Heart left ventricle (tissue), 16 donors: ENCODE measurements around the gene AGR2. TPM values are rescaled to one million over a fixed set of nuclear protein-coding genes. Genes with fewer than 3 reads are reported as not detected.

Experiments used
- ATAC-seq, 4 donors: fragments of 200-7000 bp; cut with Tn5 transposase; one replicate each; pipeline ENCODE4 v1.9.1; 2020 to 2022; ENCODE audit warnings: moderate library complexity in 4 of 4, mild to moderate bottlenecking in 3 of 4, moderate number of reproducible peaks in 1 of 4
- DNase-seq, 5 donors: peaks; one replicate each; pipeline ENCODE4 v3.0.0-alpha.2; 2020
- H3K27ac ChIP-seq, 12 donors: fragments of 200-600 bp; sonication (generic) in 4 of 12; one replicate each; pipeline versions ENCODE4 v1.5.0 to v1.8.0; 2016 to 2022; ENCODE audit warnings: mild to moderate bottlenecking in 2 of 12
- H3K27me3 ChIP-seq, 9 donors: fragments of 200-600 bp; sonication (generic) in 2 of 9; one replicate each; pipeline versions ENCODE4 v1.5.1 to v1.8.0; 2016 to 2022; ENCODE audit warnings: mild to moderate bottlenecking in 3 of 9
- H3K36me3 ChIP-seq, 9 donors: fragments of 200-600 bp; sonication (generic) in 2 of 9; one replicate each; pipeline versions ENCODE4 v1.5.0 to v1.8.0; 2018 to 2022; ENCODE audit warnings: mild to moderate bottlenecking in 2 of 9
- H3K4me1 ChIP-seq, 12 donors: fragments of 200-600 bp; sonication (generic) in 4 of 12; one replicate each; pipeline versions ENCODE4 v1.5.0 to v1.8.0; 2016 to 2022; ENCODE audit warnings: mild to moderate bottlenecking in 3 of 12
- H3K4me3 ChIP-seq, 12 donors: fragments of 200-600 bp; sonication (generic) in 4 of 12; one replicate each; pipeline versions ENCODE4 v1.5.0 to v1.8.0; 2017 to 2022; ENCODE audit warnings: mild to moderate bottlenecking in 9 of 12, moderate library complexity in 4 of 12
- H3K9me3 ChIP-seq, 12 donors: fragments of 200-600 bp; sonication (generic) in 4 of 12; one replicate each; pipeline versions ENCODE4 v1.5.0 to v1.8.0; 2016 to 2022; ENCODE audit warnings: mild to moderate bottlenecking in 1 of 12
- CTCF ChIP-seq, 12 donors: fragments of 200-600 bp; sonication (generic) in 4 of 12; IDR thresholded peaks; one replicate each; pipeline versions ENCODE4 v1.5.0 to v1.8.0; 2018 to 2022; ENCODE audit warnings: antibody characterized with exemption in 12 of 12, mild to moderate bottlenecking in 5 of 12
- POLR2A ChIP-seq, 2 donors: fragments of 450-650 bp; IDR thresholded peaks; one replicate each; pipeline ENCODE4 v1.6.1; 2017; ENCODE audit warnings: antibody characterized with exemption in 2 of 2, mild to moderate bottlenecking in 2 of 2, moderate library complexity in 2 of 2
- WGBS, 4 donors: extraction: QIAGEN DNeasy Blood & Tissue Kit in 2 of 4; methylation state at CpG; one replicate each; pipeline versions ENCODE4 v1.1.5 to v1.1.7; 2013 to 2018; 5-methylcytosine and 5-hydroxymethylcytosine counted together
- intact Hi-C, 10 donors: fragments of 100-400 bp; cut with DNase I; formaldehyde crosslinking; loops; one replicate each; pipeline versions ENCODE4 v1.11.1 to v1.14.2; 2022
- polyA plus RNA-seq, 2 donors: library from polyadenylated mRNA; stranded (reverse); fragments of 200-250 nt; gene quantifications; one replicate each; pipeline ENCODE4 v1.2.3, GENCODE V29; 2013
- total RNA-seq, 9 donors: library from RNA; depleted of rRNA in 2 of 9; stranded (reverse); fragments of >200 nt in 2 of 9; fragmentation: NEBNext Ultra II Directional in 3 of 9; extraction: Animal tissue kit (Norgen Biotek cat#: 25700) in 3 of 9; gene quantifications; one replicate each; pipeline versions ENCODE4 v1.1.0 to v1.2.4, GENCODE V29; 2016 to 2023
- donor health status: ischemic (EF 13 %, LVEDD 7.1; RV severe dilation, severe dysfunction).
- donor health status: healthy with polysubstance abuse.
- donor health status: DM: no; HTN: yes; CAD: no.
- donor health status: DM: no; HTN: no; CAD: no.
- donor health status: ischemic (EF 25% LVEDD 6.9; RV normal size, moderate dysfunction).
- donor health status: ischemic (EF 25% LVEDD 5.7; RV mildly dilated, moderate dysfunction).
- donor health status: healthy.
- donor health status: DM: yes; HTN: yes; CAD: no.
- donor health status: ischemic (EF 35%, LVEDD 5.7; RV mildly dilated, moderate dysfunction).
- donor health status: nonischemic (EF 11% LVEDD 7.7; RV severe dilation, severe dysfunction).
- donor health status: DM: yes; HTN: yes; CAD: no.
- donor health status: PGD.
- donor health status: ischemic (EF 29% LVEDD 5.4; RV normal size, mild dysfunction).
- donor health status: nonischemic (EF 23%, LVEDD 6.1; RV moderate dilation, normal function).

The AGR2 gene
- total and polyA plus RNA-seq, 11 donors = 0.37 TPM; not detected in 10

- 75 to 86% (median 81%) methylated on average over 5 of the region's 5 CpGs for WGBS, 4 donors
- Histone ChIP-seq H3K4me1 (peaks cover 0 to 11% (median 0%) of the 10 kb centered on the region in 12 donors), H3K27ac (no peak overlapping the region), H3K9me3 (no peaks in the 10 kb centered on the region), H3K4me3 (no peak overlapping the region), H3K36me3 (no peaks in the 10 kb centered on the region), H3K27me3 (no peaks in the 10 kb centered on the region)
- intact Hi-C loops = no loop called here
- DNase-seq (no peak), ATAC-seq (no peak)
- TF ChIP-seq POLR2A (IDR thresholded peaks at IDR 0.05) (no peak), CTCF (IDR thresholded peaks at IDR 0.05) (no peak)
These were observed 5.8 kb upstream of the AGR2 start for GRCh38 chr7:16810573-16810972.

- ATAC-seq (no peak), DNase-seq (no peak)
- Histone ChIP-seq H3K27ac (no peak overlapping the region), H3K4me3 (no peak overlapping the region), H3K9me3 (no peaks in the 10 kb centered on the region), H3K36me3 (no peaks in the 10 kb centered on the region), H3K4me1 (peaks cover 0 to 11% (median 0%) of the 10 kb centered on the region in 12 donors), H3K27me3 (no peaks in the 10 kb centered on the region)
- intact Hi-C loops = no loop called here
- WGBS, 4 donors = 27 to 44% (median 37%) methylated on average over 2 of the region's 2 CpGs
- no peak for TF ChIP-seq CTCF (IDR thresholded peaks at IDR 0.05)
- TF ChIP-seq POLR2A (IDR thresholded peaks at IDR 0.05) = no peak
These were observed 5.3 kb upstream of the AGR2 start for GRCh38 chr7:16810112-16810511.

- DNase-seq (no peak), ATAC-seq (no peak)
- no peaks in the 10 kb centered on the region for H3K27me3 ChIP-seq
- H3K36me3 ChIP-seq = no peaks in the 10 kb centered on the region
- WGBS, 4 donors = 69 to 89% (median 83%) methylated on average over 3 of the region's 3 CpGs
- TF ChIP-seq POLR2A (IDR thresholded peaks at IDR 0.05) (no peak), CTCF (IDR thresholded peaks at IDR 0.05) (no peak)
- H3K27ac ChIP-seq = no peak overlapping the region
- no peaks in the 10 kb centered on the region for H3K4me1 ChIP-seq
- intact Hi-C loops = loop anchor here in 2 of 10 donors (5.0 to 10.0 kb wide), 2 partner anchors 109 to 112 kb away; no protein-coding TSS in a partner anchor
- no peak overlapping the region for H3K4me3 ChIP-seq
- H3K9me3 ChIP-seq = no peaks in the 10 kb centered on the region
These were observed 642 bp upstream of the AGR2 start for GRCh38 chr7:16805441-16805840.

GRCh38 chr7:16803881-16804673 lies 722 bp downstream of the AGR2 start:
- H3K27ac ChIP-seq = no peak overlapping the region
- H3K9me3 ChIP-seq = no peaks in the 10 kb centered on the region
- no peaks in the 10 kb centered on the region for H3K27me3 ChIP-seq
- intact Hi-C loops = loop anchor here in 4 of 10 donors (5.0 to 10.0 kb wide), 2 partner anchors 111 to 113 kb away; no protein-coding TSS in a partner anchor
- 89 to 93% (median 93%) methylated on average over 7 of the region's 7 CpGs for WGBS, 4 donors
- no peaks in the 10 kb centered on the region for H3K36me3 ChIP-seq
- TF ChIP-seq POLR2A (IDR thresholded peaks at IDR 0.05) = no peak
- TF ChIP-seq CTCF (IDR thresholded peaks at IDR 0.05) = no peak
- DNase-seq (no peak), ATAC-seq (no peak)
- H3K4me3 ChIP-seq = no peak overlapping the region
- H3K4me1 ChIP-seq = no peaks in the 10 kb centered on the region
